Activated T-helper 2 cell treated with anti-CD3 and anti-CD28 coated beads, Interferon-gamma antibody, Interleukin-2, Interleukin-4, amounts not matched to agents 10 μg/mL and 5 μg/mL and 100 μg/mL, durations not matched to agents 14 hours and 24 hours and 36 hours (primary cell): Measurements from ENCODE around the gene MZF1. TPM values are rescaled to one million over a fixed set of nuclear protein-coding genes. Genes with fewer than 3 reads are reported as not detected.
"Not testable (repeated sequence)": the region's sequence is repeated elsewhere in the genome, so short reads cannot be mapped to it uniquely, and the experiment has no call there.

Experiments used
- DNase-seq: peaks from one replicate; pipeline ENCODE4 v3.0.0; 2021; ENCODE audit warnings: low spot score
- H3K27ac Mint-ChIP-seq: one replicate; pipeline ENCODE4 v1.8.0; 2021; ENCODE audit warnings: mixed read lengths
- H3K27me3 Mint-ChIP-seq: one replicate; pipeline ENCODE4 v1.8.0; 2021; ENCODE audit warnings: low read depth, mixed read lengths
- H3K36me3 Mint-ChIP-seq: one replicate; pipeline ENCODE4 v1.8.0; 2021; ENCODE audit warnings: low read depth, mixed read lengths
- H3K4me1 Mint-ChIP-seq: one replicate; pipeline ENCODE4 v1.8.0; 2021; ENCODE audit warnings: low read depth, mixed read lengths
- H3K4me3 Mint-ChIP-seq: one replicate; pipeline ENCODE4 v1.8.0; 2021; ENCODE audit warnings: low read depth, mild to moderate bottlenecking, moderate library complexity, mixed read lengths
- H3K9me3 Mint-ChIP-seq: one replicate; pipeline ENCODE4 v1.8.0; 2021; ENCODE audit warnings: mixed read lengths
- intact Hi-C: fragments of 100-400 bp; cut with micrococcal nuclease; formaldehyde crosslinking; loops from one replicate; pipeline ENCODE4 v1.15.1; 2023
- total RNA-seq: library from RNA; stranded (reverse); gene quantifications from 2 replicates; pipeline ENCODE4 v1.2.3, GENCODE V29; 2022

MZF1 gene
- total RNA-seq, 1 donor from 2014 or later, result 18.8 TPM

GRCh38 chr19:58547323-58548312 is 25.5 kb downstream of the MZF1 start:
- intact Hi-C loops, result no loop called here

GRCh38 chr19:58546019-58546530 is 27.1 kb downstream of the MZF1 start:
- Mint-ChIP-seq H3K4me1 (peaks cover 22% of the 10 kb centered on the region), H3K9me3 (no peaks in the 10 kb centered on the region), H3K27ac (peak overlapping the region; percentile 72), H3K36me3 (peaks cover 60% of the 10 kb centered on the region), H3K4me3 (peak overlapping the region; percentile 91), H3K27me3 (peaks cover 7% of the 10 kb centered on the region)
- DNase-seq, result no peak
- intact Hi-C loops, result no loop called here

More at GRCh38 chr19:58547323-58548312, 25.5 kb downstream of the MZF1 start:
- H3K9me3 Mint-ChIP-seq, result no peaks in the 10 kb centered on the region
- H3K27ac Mint-ChIP-seq, result no peak overlapping the region
- H3K4me3 Mint-ChIP-seq, result no peak overlapping the region
- H3K27me3 Mint-ChIP-seq, result peaks cover 2% of the 10 kb centered on the region
- peaks cover 75% of the 10 kb centered on the region for H3K36me3 Mint-ChIP-seq
- DNase-seq, result no peak
- H3K4me1 Mint-ChIP-seq, result peaks cover 24% of the 10 kb centered on the region

- peak overlapping the region; percentile 91 for H3K4me3 Mint-ChIP-seq
- intact Hi-C loops, result no loop called here
- H3K27me3 Mint-ChIP-seq, result peaks cover 9% of the 10 kb centered on the region
- no peaks in the 10 kb centered on the region for H3K9me3 Mint-ChIP-seq
- peak overlapping the region; percentile 72 for H3K27ac Mint-ChIP-seq
- H3K4me1 Mint-ChIP-seq, result peaks cover 22% of the 10 kb centered on the region
- no peak for DNase-seq
- H3K36me3 Mint-ChIP-seq, result peaks cover 54% of the 10 kb centered on the region
Measured at GRCh38 chr19:58545286-58546018, 27.7 kb downstream of the MZF1 start.

DNA sequence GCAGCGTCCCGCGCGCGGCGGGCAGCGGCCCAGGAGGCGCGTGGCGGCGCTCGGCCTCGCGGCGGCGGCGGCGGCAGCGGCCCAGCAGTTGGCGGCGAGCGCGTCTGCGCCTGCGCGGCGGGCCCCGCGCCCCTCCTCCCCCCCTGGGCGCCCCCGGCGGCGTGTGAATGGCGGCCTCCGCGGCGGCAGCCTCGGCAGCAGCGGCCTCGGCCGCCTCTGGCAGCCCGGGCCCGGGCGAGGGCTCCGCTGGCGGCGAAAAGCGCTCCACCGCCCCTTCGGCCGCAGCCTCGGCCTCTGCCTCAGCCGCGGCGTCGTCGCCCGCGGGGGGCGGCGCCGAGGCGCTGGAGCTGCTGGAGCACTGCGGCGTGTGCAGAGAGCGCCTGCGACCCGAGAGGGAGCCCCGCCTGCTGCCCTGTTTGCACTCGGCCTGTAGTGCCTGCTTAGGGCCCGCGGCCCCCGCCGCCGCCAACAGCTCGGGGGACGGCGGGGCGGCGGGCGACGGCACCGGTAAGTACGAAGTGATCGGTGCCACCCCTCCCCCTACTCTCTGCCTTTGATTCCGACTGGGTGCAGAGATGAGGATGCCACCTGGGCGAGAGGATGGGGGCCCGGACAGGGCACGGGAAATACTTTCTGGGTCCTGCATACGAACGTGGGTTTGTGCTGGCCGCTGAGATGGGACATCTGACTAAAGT is 28.4 kb downstream of the MZF1 start:
- Mint-ChIP-seq H3K27ac (peak overlapping the region; percentile 72), H3K9me3 (no peaks in the 10 kb centered on the region), H3K27me3 (peaks cover 14% of the 10 kb centered on the region), H3K4me1 (peaks cover 22% of the 10 kb centered on the region), H3K36me3 (peaks cover 49% of the 10 kb centered on the region), H3K4me3 (peak overlapping the region; percentile 91)
- no peak for DNase-seq
- intact Hi-C loops, result loop anchor here (1.0 kb wide), 3 partner anchors 11 to 28 kb away; partner anchors contain the start of genes CHMP2A and ZBTB45

DNA sequence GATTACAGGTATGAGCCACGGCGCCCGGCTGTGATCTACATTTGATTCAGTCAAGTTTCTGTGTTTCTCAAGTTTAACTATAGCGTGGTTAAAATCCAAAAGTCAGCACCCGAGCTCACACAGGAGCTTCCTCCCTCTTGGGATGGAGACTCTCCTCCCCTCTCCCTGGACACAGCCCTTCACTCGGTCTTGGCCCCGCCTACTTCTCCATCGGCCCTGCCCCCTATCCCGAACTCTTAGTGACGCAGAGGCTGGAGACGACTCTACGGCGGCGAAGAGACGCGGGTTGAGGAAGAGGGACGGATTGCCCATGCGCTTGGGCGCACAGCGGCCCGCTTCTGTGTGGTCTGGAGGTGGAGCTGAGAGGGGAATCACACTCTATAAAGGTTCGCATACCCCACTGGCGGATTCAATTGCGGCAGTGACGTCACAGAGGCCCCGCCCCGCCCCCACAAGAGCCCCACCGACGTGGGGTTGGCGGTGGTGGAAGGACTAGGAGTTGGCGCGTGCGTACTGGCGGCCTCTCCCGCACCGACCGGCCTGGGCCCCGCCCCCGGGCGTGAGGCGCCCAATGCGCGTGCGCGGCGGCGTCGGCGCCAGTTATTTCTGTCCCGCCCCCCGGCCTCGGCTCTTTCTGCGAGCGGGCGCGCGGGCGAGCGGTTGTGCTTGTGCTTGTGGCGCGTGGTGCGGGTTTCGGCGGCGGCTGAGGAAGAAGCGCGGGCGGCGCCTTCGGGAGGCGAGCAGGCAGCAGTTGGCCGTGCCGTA is 29.1 kb downstream of the MZF1 start, which contains the start of gene TRIM28:
Gene TRIM28 (plus strand): TSS at position 239 of the 765 bp plus-strand sequence. CDS start 694 bp downstream, outside the sequence.
- peaks cover 22% of the 10 kb centered on the region for H3K4me1 Mint-ChIP-seq
- intact Hi-C loops, result loop anchor here (1.0 kb wide), 3 partner anchors 11 to 28 kb away; partner anchors contain the start of genes CHMP2A and ZBTB45
- H3K9me3 Mint-ChIP-seq, result no peaks in the 10 kb centered on the region
- peak; percentile 100 for DNase-seq
- peaks cover 42% of the 10 kb centered on the region for H3K36me3 Mint-ChIP-seq
- H3K27me3 Mint-ChIP-seq, result peaks cover 20% of the 10 kb centered on the region
- peak within 1 kb of the TSS; percentile 91 for H3K4me3 Mint-ChIP-seq
- H3K27ac Mint-ChIP-seq, result peak within 1 kb of the TSS; percentile 94

- H3K9me3 Mint-ChIP-seq, intact Hi-C loops, H3K4me3 Mint-ChIP-seq, DNase-seq: not testable (repeated sequence)
- H3K27ac Mint-ChIP-seq, result peak overlapping the region; percentile 6
- H3K36me3 Mint-ChIP-seq, result peaks cover 30% of the 10 kb centered on the region
- H3K4me1 Mint-ChIP-seq, result peaks cover 22% of the 10 kb centered on the region
- H3K27me3 Mint-ChIP-seq, result peaks cover 24% of the 10 kb centered on the region
Measured at GRCh38 chr19:58542641-58543372, 30.3 kb downstream of the MZF1 start.

- intact Hi-C loops, result not testable (repeated sequence)
- peaks cover 24% of the 10 kb centered on the region for H3K27me3 Mint-ChIP-seq
Measured at GRCh38 chr19:58539169-58539559, 34.0 kb downstream of the MZF1 start.

GRCh38 chr19:58538257-58539168 is 34.6 kb downstream of the MZF1 start:
- Mint-ChIP-seq H3K4me1 (peaks cover 6% of the 10 kb centered on the region), H3K9me3 (no peaks in the 10 kb centered on the region), H3K27me3 (peaks cover 26% of the 10 kb centered on the region), H3K4me3 (peak overlapping the region; percentile 73), H3K27ac (peak overlapping the region; percentile 76), H3K36me3 (no peaks in the 10 kb centered on the region)
- intact Hi-C loops, result no loop called here
- DNase-seq, result no peak

More at GRCh38 chr19:58539169-58539559, 34.0 kb downstream of the MZF1 start:
- H3K36me3 Mint-ChIP-seq, H3K9me3 Mint-ChIP-seq, DNase-seq, H3K27ac Mint-ChIP-seq: not testable (repeated sequence)
- H3K4me3 Mint-ChIP-seq, result peak overlapping the region; percentile 64
- peaks cover 10% of the 10 kb centered on the region for H3K4me1 Mint-ChIP-seq

DNA sequence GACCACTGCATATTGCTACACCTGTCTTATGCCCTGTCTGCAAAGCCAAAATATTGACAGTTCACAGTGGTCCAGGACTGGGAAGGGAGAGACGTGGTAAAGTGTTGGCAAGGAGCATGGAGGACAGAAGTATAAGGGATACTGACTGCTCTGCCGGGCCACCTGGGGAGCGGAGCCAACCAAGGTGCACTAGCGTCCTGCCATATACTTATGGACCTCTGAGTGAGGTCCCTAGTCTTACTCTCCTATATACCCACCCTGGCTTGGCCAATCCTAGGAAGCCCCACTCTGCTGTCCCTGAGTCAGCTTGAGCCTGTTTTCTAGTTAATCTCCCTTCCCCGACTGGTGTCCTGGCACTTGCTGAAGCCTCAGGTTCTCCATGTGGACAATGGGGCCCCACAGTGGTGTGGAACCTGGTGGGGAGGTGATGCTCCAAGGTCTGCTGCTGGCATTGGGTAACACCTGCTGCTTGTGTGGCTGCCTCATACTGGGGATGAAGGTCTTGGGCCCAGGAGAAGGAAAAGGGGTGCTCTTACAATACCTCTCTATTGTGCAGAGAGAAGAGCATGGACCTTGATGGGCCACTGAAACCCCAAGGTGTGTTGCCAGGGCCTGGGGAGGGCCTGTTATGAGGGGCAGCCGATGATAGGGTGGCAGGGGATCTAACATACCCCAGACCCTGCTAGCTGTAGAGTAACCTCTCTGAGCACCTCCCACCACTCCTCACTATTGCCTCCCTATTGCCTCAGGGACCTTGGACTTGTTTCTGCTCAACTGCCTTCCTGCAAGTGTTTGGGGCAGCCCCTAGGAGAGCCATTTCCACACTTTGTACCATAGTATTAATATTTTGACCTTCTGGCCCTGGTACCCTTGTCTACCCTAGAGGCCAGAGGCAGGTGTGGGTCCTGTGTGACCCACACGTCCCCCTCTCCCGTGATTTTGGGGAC is 36.0 kb downstream of the MZF1 start:
- no peak overlapping the region for H3K27ac Mint-ChIP-seq
- H3K36me3 Mint-ChIP-seq, result no peaks in the 10 kb centered on the region
- H3K9me3 Mint-ChIP-seq, result no peaks in the 10 kb centered on the region
- H3K4me3 Mint-ChIP-seq, result peak overlapping the region; percentile 26
- no peak for DNase-seq
- intact Hi-C loops, result no loop called here
- H3K4me1 Mint-ChIP-seq, result peaks cover 5% of the 10 kb centered on the region
- peaks cover 20% of the 10 kb centered on the region for H3K27me3 Mint-ChIP-seq

- Mint-ChIP-seq H3K27ac (no peak overlapping the region), H3K27me3 (peaks cover 22% of the 10 kb centered on the region), H3K36me3 (no peaks in the 10 kb centered on the region), H3K9me3 (no peaks in the 10 kb centered on the region), H3K4me3 (no peak overlapping the region), H3K4me1 (peaks cover 5% of the 10 kb centered on the region)
- intact Hi-C loops, result no loop called here
- no peak for DNase-seq
Measured at GRCh38 chr19:58535857-58536256, 37.3 kb downstream of the MZF1 start.
